CD14-positive monocyte (primary cell): Measurements from ENCODE around the gene HHEX. TPM values are rescaled to one million over a fixed set of nuclear protein-coding genes. Genes with fewer than 3 reads are reported as not detected.

Source experiments
- DNase-seq, 3 donors: peaks; one replicate each; pipeline ENCODE4 v3.0.0-alpha.2; 2011 to 2022
- H2AFZ ChIP-seq: 2 replicates; pipeline ENCODE4 v1.6.0; 2012; ENCODE audit warnings: mild to moderate bottlenecking, low read depth, low read length, inconsistent platforms; ENCODE audit not compliant: insufficient read depth, poor library complexity, severe bottlenecking
- H3K27ac ChIP-seq, 2 donors: 1 replicate in 1 of 2; 2 replicates in 1 of 2; pipeline ENCODE4 v1.5.1; 2012 to 2013; ENCODE audit warnings: low read length in 2 of 2, control low read depth in 1 of 2, inconsistent platforms in 1 of 2, low read depth in 1 of 2, mild to moderate bottlenecking in 1 of 2
- H3K27me3 ChIP-seq, 2 donors: one replicate each; pipeline versions ENCODE4 v1.6.0 to v1.6.1; 2011 to 2013; ENCODE audit warnings: low read length in 2 of 2; ENCODE audit not compliant: control insufficient read depth in 2 of 2, insufficient read depth in 2 of 2
- H3K36me3 ChIP-seq, 2 donors: replicated peaks in 1 of 2; 1 replicate in 1 of 2; 2 replicates in 1 of 2; pipeline versions ENCODE4 v1.5.1 to v1.6.1; 2012 to 2013; ENCODE audit warnings: low read length in 2 of 2, control low read depth in 1 of 2, inconsistent platforms in 1 of 2, mild to moderate bottlenecking in 1 of 2; ENCODE audit not compliant: insufficient read depth in 2 of 2, control insufficient read depth in 1 of 2
- H3K4me1 ChIP-seq, 2 donors: 1 replicate in 1 of 2; 2 replicates in 1 of 2; pipeline versions ENCODE4 v1.5.1 to v1.6.1; 2012 to 2013; ENCODE audit warnings: low read length in 2 of 2, control low read depth in 1 of 2, inconsistent platforms in 1 of 2, mild to moderate bottlenecking in 1 of 2, moderate library complexity in 1 of 2; ENCODE audit not compliant: insufficient read depth in 2 of 2, control insufficient read depth in 1 of 2
- H3K4me2 ChIP-seq: replicated peaks from 2 replicates; pipeline ENCODE3; 2012; ENCODE audit warnings: low read length, moderate library complexity, mild to moderate bottlenecking; ENCODE audit not compliant: poor library complexity, severe bottlenecking; ENCODE audit errors: extremely low read depth
- H3K4me3 ChIP-seq, 3 experiments: fragments of 200-600 bp in 1 of 3; sonication (generic) in 1 of 3; replicated peaks in 1 of 3; 1 replicate in 2 of 3; 2 replicates in 1 of 3; pipeline ENCODE4 v1.5.1; 2011 to 2013; ENCODE audit warnings: low read length in 3 of 3, mild to moderate bottlenecking in 3 of 3, control low read depth in 2 of 3, low read depth in 2 of 3, inconsistent platforms in 1 of 3, moderate library complexity in 1 of 3
- H3K79me2 ChIP-seq: 2 replicates; pipeline ENCODE4 v1.6.0; 2012; ENCODE audit warnings: mild to moderate bottlenecking, control low read depth, inconsistent platforms, low read length, moderate library complexity; ENCODE audit not compliant: insufficient read depth
- H3K9ac ChIP-seq: 2 replicates; pipeline ENCODE4 v1.6.0; 2017; ENCODE audit warnings: low read length, mild to moderate bottlenecking; ENCODE audit not compliant: insufficient read depth, poor library complexity, severe bottlenecking
- H3K9me3 ChIP-seq, 2 donors: replicated peaks in 1 of 2; 1 replicate in 1 of 2; 2 replicates in 1 of 2; pipeline versions ENCODE4 v1.5.1 to v1.6.1; 2012 to 2013; ENCODE audit warnings: low read length in 2 of 2, control low read depth in 1 of 2; ENCODE audit not compliant: control insufficient read depth in 1 of 2, insufficient read depth in 1 of 2
- H4K20me1 ChIP-seq: 2 replicates; pipeline ENCODE4 v1.6.0; 2012; ENCODE audit warnings: mild to moderate bottlenecking, low read length, control low read depth, moderate library complexity; ENCODE audit not compliant: insufficient read depth
- H3K27ac Mint-ChIP-seq, 7 donors: one replicate each; pipeline ENCODE4 v1.8.0; 2020; ENCODE audit warnings: mild to moderate bottlenecking in 7 of 7, mixed read lengths in 7 of 7, moderate library complexity in 6 of 7, inconsistent platforms in 2 of 7
- H3K27me3 Mint-ChIP-seq, 3 donors: one replicate each; pipeline ENCODE4 v1.8.0; 2021 to 2022; ENCODE audit warnings: low read depth in 3 of 3, mild to moderate bottlenecking in 3 of 3, mixed read lengths in 3 of 3, moderate library complexity in 3 of 3, inconsistent platforms in 1 of 3
- H3K36me3 Mint-ChIP-seq, 2 donors: one replicate each; pipeline ENCODE4 v1.8.0; 2020; ENCODE audit warnings: mixed read lengths in 2 of 2, inconsistent platforms in 1 of 2, mild to moderate bottlenecking in 1 of 2
- H3K4me1 Mint-ChIP-seq: one replicate; pipeline ENCODE4 v1.8.0; 2020; ENCODE audit warnings: mild to moderate bottlenecking, mixed read lengths
- H3K4me3 Mint-ChIP-seq, 2 donors: one replicate each; pipeline ENCODE4 v1.8.0; 2020; ENCODE audit warnings: mild to moderate bottlenecking in 2 of 2, mixed read lengths in 2 of 2, moderate library complexity in 1 of 2
- H3K9me3 Mint-ChIP-seq, 7 donors: one replicate each; pipeline ENCODE4 v1.8.0; 2020 to 2022; ENCODE audit warnings: mixed read lengths in 7 of 7, mild to moderate bottlenecking in 6 of 7, moderate library complexity in 6 of 7, inconsistent platforms in 2 of 7
- CTCF ChIP-seq: fragments of 200-600 bp; IDR thresholded peaks from one replicate; pipeline ENCODE4 v1.8.0; 2022; ENCODE audit warnings: antibody characterized with exemption, mild to moderate bottlenecking
- WGBS: methylation state at CpG from one replicate; pipeline ENCODE4 v1.1.5; 2013; ENCODE audit warnings: missing lambda C conversion rate; ENCODE audit not compliant: insufficient coverage; 5-methylcytosine and 5-hydroxymethylcytosine counted together
- intact Hi-C, 2 donors: fragments of 100-400 bp; cut with micrococcal nuclease; formaldehyde crosslinking; loops; one replicate each; pipeline versions ENCODE4 v1.15.0 to v1.15.1; 2023
- polyA minus RNA-seq: library from RNA; depleted of rRNA, polyadenylated mRNA; stranded (reverse); fragments of >200 nt; gene quantifications from 2 replicates; pipeline ENCODE4 v1.2.3, GENCODE V29; 2012
- polyA plus RNA-seq, 3 donors: library from polyadenylated mRNA; depleted of rRNA in 1 of 3; unstranded in 2 of 3; stranded (reverse) in 1 of 3; fragments of 300-500 nt in 2 of 3; fragments of >200 nt in 1 of 3; fragmentation: Illumina TruSeq in 2 of 3; gene quantifications; 1 replicate in 2 of 3; 2 replicates in 1 of 3; pipeline ENCODE4 v1.2.3, GENCODE V29; 2012 to 2021
- total RNA-seq, 12 experiments: library from RNA in 1 of 12; stranded (reverse) in 1 of 12; fragments of 120-200 nt in 1 of 12; gene quantifications; one replicate each; pipeline ENCODE4 v1.2.4 and lab custom pipeline; 2013 to 2026; ENCODE audit warnings: mixed read lengths in 6 of 12, inconsistent platforms in 1 of 12

HHEX gene
- 72.5 TPM for total RNA-seq (2013)
- polyA plus RNA-seq (10 to 100 TPM; 33.6 to 54.6 (median 51.2) TPM), polyA minus RNA-seq (14.1 and 30.5 TPM in 2 replicates), total RNA-seq (lab: John Stamatoyannopoulos, UW) (3.8 to 37.0 (median 23.8) reads per million in 11 experiments)

GRCh38 chr10:92689663-92690210, at the start of gene HHEX:
Gene HHEX (plus strand): TSS chr10:92689955. CDS start chr10:92689987, 32 bp downstream.
- Histone ChIP-seq H3K36me3 (peaks cover 21% of the 10 kb centered on the region in 2 donors), H3K4me3 (peak within 1 kb of the TSS; percentile 82 to 92 (median 86)), H3K4me1 (peaks cover 28 to 50% of the 10 kb centered on the region in 2 donors), H3K9me3 (no peaks in the 10 kb centered on the region), H4K20me1 (peaks cover 50% of the 10 kb centered on the region), H3K27me3 (no peaks in the 10 kb centered on the region), H3K4me2 (peak within 1 kb of the TSS; percentile 98), H3K79me2 (peaks cover 87% of the 10 kb centered on the region), H2AFZ (peak within 1 kb of the TSS; percentile 95), H3K27ac (peak within 1 kb of the TSS; percentile 79 to 93), H3K9ac (peak within 1 kb of the TSS; percentile 94)
- Mint-ChIP-seq H3K9me3 (peaks cover 2 to 13% (median 7%) of the 10 kb centered on the region in 7 donors), H3K36me3 (peaks cover 29 to 44% of the 10 kb centered on the region in 2 donors), H3K27me3 (no peaks in the 10 kb centered on the region), H3K4me3 (peak within 1 kb of the TSS; percentile 97 to 100), H3K27ac (peak within 1 kb of the TSS; percentile 95 to 98 (median 96)), H3K4me1 (peaks cover 69% of the 10 kb centered on the region)
- peak; percentile 64 to 75 (median 67) for DNase-seq
- intact Hi-C loops, result loop anchor here (2.0 to 10.0 kb wide), 6 partner anchors 65 to 825 kb away; partner anchors contain the start of genes EXOC6 (in 2 of the 2) and KIF11 (in 2 of the 2)
- no peak for TF ChIP-seq CTCF
- WGBS, result under 1% methylated on average over 79 of the region's 79 CpGs

DNA sequence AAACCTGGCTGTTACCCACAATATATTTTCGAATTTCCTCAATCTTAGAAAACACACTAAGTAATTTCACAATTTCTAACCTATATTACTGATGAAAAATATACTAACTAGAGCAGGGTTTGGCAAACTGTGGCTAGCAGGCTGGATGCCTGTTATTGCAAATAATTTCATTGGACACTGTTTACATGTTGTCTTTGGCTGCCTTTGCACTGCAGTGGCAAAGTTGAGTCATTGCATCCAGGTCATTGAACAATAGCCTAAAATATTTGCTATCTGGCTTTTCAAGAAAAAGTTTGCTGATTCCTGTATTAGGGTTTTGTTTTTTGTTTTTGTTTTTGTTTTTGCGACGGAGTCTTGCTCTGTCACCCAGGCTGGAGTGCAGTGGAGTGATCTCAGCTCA, 49.6 kb upstream of the HHEX start:
- H3K4me3 ChIP-seq, result no peak overlapping the region
- Mint-ChIP-seq H3K9me3 (no peaks in the 10 kb centered on the region), H3K4me1 (peaks cover 5% of the 10 kb centered on the region), H3K27ac (peak overlapping the region in 1 of 7 donors; percentile 71), H3K27me3 (no peaks in the 10 kb centered on the region), H3K4me3 (no peak overlapping the region), H3K36me3 (peaks cover 14 to 36% of the 10 kb centered on the region in 2 donors)
- TF ChIP-seq CTCF, result peak; percentile 6
- H3K36me3 ChIP-seq, result peaks cover 20 to 62% of the 10 kb centered on the region in 2 donors
- no peaks in the 10 kb centered on the region for H3K27me3 ChIP-seq
- no peaks in the 10 kb centered on the region for H3K4me1 ChIP-seq
- no CpG with 5 or more reads among the region's 3 CpGs for WGBS
- no peaks in the 10 kb centered on the region for H3K9me3 ChIP-seq
- no peak overlapping the region for H3K27ac ChIP-seq
- H3K79me2 ChIP-seq, result peaks cover 18% of the 10 kb centered on the region
- no peak overlapping the region for H3K9ac ChIP-seq
- no peaks in the 10 kb centered on the region for H4K20me1 ChIP-seq
- H2AFZ ChIP-seq, result no peak overlapping the region
- no peak for DNase-seq
- no peak overlapping the region for H3K4me2 ChIP-seq
- intact Hi-C loops, result no loop called here
